GM12878 (cell line): ENCODE measurements around the gene RPLP1. TPM values are rescaled to one million over a fixed set of nuclear protein-coding genes. Genes with fewer than 3 reads are reported as not detected.

Source experiments
- BACH1 ChIP-seq: fragments of 450-650 bp; IDR thresholded peaks from 2 replicates; pipeline ENCODE4 v1.6.1; 2017; ENCODE audit warnings: mild to moderate bottlenecking, borderline replicate concordance
- CHD4 ChIP-seq: fragments of 200-600 bp; sonication (generic); IDR thresholded peaks from 2 replicates; pipeline ENCODE4 v1.6.1; 2016; ENCODE audit warnings: mild to moderate bottlenecking
- EED ChIP-seq: sonication (generic); IDR thresholded peaks from 2 replicates; pipeline ENCODE4 v1.6.1; 2016; ENCODE audit warnings: antibody characterized with exemption, low read depth
- EGR1 ChIP-seq, 2 experiments: IDR thresholded peaks; 1 replicate in 1 of 2; 2 replicates in 1 of 2; pipeline ENCODE4 v1.6.1; 2011 to 2012; ENCODE audit warnings: low read depth in 2 of 2, low read length in 2 of 2, borderline replicate concordance in 1 of 2, mild to moderate bottlenecking in 1 of 2, moderate library complexity in 1 of 2
- ELK1 ChIP-seq: IDR thresholded peaks from 2 replicates; pipeline ENCODE4 v1.6.1; 2012; ENCODE audit warnings: low read depth, low read length, improper control_type of control experiment
- FOS ChIP-seq: IDR thresholded peaks from 3 replicates; pipeline ENCODE4 v1.6.1; 2011; ENCODE audit warnings: borderline replicate concordance; ENCODE audit not compliant: insufficient read length; ENCODE audit errors: extremely low read depth
- FOXK2 ChIP-seq: fragments of 450-650 bp; IDR thresholded peaks from 2 replicates; pipeline ENCODE4 v1.6.1; 2017; ENCODE audit warnings: mild to moderate bottlenecking, moderate library complexity
- RELB ChIP-seq: fragments of 450-650 bp; IDR thresholded peaks from 2 replicates; pipeline ENCODE4 v1.6.1; 2017; ENCODE audit warnings: low read depth, mild to moderate bottlenecking, moderate library complexity
- STAT1 ChIP-seq: fragments of 450-650 bp; conservative IDR thresholded peaks from 2 replicates; pipeline ENCODE4 v1.6.1; 2014; ENCODE audit warnings: antibody characterized with exemption, mild to moderate bottlenecking
- WRNIP1 ChIP-seq: IDR thresholded peaks from 2 replicates; pipeline ENCODE4 v1.6.1; 2011; ENCODE audit warnings: low read depth, low read length, improper control_type of control experiment, borderline replicate concordance
- polyA plus RNA-seq, 11 experiments: library from polyadenylated mRNA; depleted of rRNA in 4 of 11; unstranded in 6 of 11; stranded (reverse) in 5 of 11; fragments of >200 nt; fragmentation: Nextera tagmentation in 4 of 11; fragmentation: Illumina TruSeq in 1 of 11; extraction: Ambion mirVana in 4 of 11; extraction: Trizol in 1 of 11; gene quantifications; 1 replicate in 1 of 11; 2 replicates in 10 of 11; pipeline versions ENCODE4 v1.2.1 to v1.2.3, GENCODE V29; 2011 to 2016; ENCODE audit warnings: inconsistent platforms in 2 of 11, missing spikeins in 2 of 11, low read depth in 1 of 11
- total RNA-seq, 4 experiments: library from RNA; depleted of rRNA in 3 of 4; stranded (reverse); fragments of >200 nt in 3 of 4; fragmentation: Illumina TruSeq in 1 of 4; extraction: Trizol in 1 of 4; gene quantifications; 2 replicates each; pipeline versions ENCODE4 v1.2.1 to v1.2.3, GENCODE V29; 2013 to 2021
- TF ChIP-seq, protein P1 (sequence below): fragments of 450-650 bp; IDR thresholded peaks from 2 replicates; pipeline ENCODE4 v1.6.1; 2017; ENCODE audit warnings: mild to moderate bottlenecking, moderate library complexity
- TF ChIP-seq, protein P2 (sequence below): fragments of 450-650 bp; formaldehyde crosslinking; IDR thresholded peaks from 2 replicates; pipeline ENCODE4 v1.5.0; 2022; ENCODE audit warnings: mild to moderate bottlenecking, missing genetic modification characterization

RPLP1 gene
- total and polyA plus RNA-seq, 10 of the 15 experiments (the other 5 are each of a cell fraction or from before 2014, with no cell fraction given) = 217 to 3,098 (median 1,664) TPM

DNA sequence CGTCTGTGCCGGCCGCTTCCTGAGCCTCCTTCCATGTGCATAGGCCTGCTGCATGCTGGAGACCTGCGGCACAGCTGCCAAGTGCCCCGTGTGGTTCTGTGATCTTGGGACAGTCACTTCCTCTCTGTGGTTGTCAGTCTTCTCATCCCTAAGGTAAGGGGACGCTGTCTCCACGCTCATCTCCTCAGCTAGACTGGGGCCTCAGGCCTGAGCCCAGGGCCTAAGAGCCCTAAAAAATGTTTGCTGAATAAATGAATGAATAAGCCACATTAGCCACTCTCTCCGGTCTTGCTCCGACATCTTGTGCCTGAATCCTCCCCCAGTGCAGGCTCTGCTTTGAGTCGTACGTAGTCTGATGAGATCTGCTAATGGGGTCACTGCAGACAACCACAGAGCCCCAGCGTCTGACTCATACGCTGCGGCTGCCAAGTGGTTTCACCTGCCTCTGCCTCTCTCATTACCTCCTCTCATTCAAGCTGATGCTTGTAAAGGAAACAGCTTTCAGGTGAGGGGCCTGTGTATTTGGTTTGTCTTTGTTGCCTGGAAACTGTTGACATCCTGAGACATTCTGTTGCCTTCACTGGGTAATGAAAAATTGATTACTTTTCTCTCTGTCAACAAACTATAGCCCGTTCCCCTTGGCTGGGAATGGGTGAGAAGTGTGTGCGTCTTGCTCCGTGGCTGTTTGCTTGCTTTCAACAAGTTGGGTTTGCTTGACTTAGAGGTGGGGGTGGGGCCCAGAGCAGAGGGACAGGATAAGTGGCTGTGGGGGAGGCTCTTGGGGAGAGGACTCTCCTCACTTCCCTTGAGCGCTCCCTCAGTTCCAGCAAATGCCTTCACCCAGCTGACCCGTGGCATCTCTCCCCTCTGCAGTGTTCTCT lies 15.9 kb downstream of the RPLP1 start (continued):
- TF ChIP-seq, protein P1, sequence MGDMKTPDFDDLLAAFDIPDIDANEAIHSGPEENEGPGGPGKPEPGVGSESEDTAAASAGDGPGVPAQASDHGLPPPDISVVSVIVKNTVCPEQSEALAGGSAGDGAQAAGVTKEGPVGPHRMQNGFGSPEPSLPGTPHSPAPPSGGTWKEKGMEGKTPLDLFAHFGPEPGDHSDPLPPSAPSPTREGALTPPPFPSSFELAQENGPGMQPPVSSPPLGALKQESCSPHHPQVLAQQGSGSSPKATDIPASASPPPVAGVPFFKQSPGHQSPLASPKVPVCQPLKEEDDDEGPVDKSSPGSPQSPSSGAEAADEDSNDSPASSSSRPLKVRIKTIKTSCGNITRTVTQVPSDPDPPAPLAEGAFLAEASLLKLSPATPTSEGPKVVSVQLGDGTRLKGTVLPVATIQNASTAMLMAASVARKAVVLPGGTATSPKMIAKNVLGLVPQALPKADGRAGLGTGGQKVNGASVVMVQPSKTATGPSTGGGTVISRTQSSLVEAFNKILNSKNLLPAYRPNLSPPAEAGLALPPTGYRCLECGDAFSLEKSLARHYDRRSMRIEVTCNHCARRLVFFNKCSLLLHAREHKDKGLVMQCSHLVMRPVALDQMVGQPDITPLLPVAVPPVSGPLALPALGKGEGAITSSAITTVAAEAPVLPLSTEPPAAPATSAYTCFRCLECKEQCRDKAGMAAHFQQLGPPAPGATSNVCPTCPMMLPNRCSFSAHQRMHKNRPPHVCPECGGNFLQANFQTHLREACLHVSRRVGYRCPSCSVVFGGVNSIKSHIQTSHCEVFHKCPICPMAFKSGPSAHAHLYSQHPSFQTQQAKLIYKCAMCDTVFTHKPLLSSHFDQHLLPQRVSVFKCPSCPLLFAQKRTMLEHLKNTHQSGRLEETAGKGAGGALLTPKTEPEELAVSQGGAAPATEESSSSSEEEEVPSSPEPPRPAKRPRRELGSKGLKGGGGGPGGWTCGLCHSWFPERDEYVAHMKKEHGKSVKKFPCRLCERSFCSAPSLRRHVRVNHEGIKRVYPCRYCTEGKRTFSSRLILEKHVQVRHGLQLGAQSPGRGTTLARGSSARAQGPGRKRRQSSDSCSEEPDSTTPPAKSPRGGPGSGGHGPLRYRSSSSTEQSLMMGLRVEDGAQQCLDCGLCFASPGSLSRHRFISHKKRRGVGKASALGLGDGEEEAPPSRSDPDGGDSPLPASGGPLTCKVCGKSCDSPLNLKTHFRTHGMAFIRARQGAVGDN = no peak
- TF ChIP-seq, protein P2, sequence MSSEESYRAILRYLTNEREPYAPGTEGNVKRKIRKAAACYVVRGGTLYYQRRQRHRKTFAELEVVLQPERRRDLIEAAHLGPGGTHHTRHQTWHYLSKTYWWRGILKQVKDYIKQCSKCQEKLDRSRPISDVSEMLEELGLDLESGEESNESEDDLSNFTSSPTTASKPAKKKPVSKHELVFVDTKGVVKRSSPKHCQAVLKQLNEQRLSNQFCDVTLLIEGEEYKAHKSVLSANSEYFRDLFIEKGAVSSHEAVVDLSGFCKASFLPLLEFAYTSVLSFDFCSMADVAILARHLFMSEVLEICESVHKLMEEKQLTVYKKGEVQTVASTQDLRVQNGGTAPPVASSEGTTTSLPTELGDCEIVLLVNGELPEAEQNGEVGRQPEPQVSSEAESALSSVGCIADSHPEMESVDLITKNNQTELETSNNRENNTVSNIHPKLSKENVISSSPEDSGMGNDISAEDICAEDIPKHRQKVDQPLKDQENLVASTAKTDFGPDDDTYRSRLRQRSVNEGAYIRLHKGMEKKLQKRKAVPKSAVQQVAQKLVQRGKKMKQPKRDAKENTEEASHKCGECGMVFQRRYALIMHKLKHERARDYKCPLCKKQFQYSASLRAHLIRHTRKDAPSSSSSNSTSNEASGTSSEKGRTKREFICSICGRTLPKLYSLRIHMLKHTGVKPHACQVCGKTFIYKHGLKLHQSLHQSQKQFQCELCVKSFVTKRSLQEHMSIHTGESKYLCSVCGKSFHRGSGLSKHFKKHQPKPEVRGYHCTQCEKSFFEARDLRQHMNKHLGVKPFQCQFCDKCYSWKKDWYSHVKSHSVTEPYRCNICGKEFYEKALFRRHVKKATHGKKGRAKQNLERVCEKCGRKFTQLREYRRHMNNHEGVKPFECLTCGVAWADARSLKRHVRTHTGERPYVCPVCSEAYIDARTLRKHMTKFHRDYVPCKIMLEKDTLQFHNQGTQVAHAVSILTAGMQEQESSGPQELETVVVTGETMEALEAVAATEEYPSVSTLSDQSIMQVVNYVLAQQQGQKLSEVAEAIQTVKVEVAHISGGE (CRISPR knock-in tag) = no peak
- TF ChIP-seq EGR1 (IDR thresholded peaks at IDR 0.05; ENCODE audit: borderline replicate concordance in 1 of 2, low read depth in 2 of 2, low read length in 2 of 2) = no peak
- TF ChIP-seq RELB = no peak; the same call in 1 of the 2 replicates
- TF ChIP-seq EED = no peak
- no peak for TF ChIP-seq FOXK2
- TF ChIP-seq BACH1 = no peak
- TF ChIP-seq FOS = no peak
- no peak for TF ChIP-seq ELK1
- TF ChIP-seq WRNIP1 = no peak
- no peak for TF ChIP-seq CHD4
- TF ChIP-seq STAT1 = no peak
